H1 (cell line): ENCODE measurements around the gene KNDC1.

Source experiments
- EZH2 ChIP-seq: fragments of 200-600 bp; sonication (generic); IDR thresholded peaks from 2 replicates; pipeline ENCODE4 v1.7.1; 2012; ENCODE audit warnings: low read depth, mild to moderate bottlenecking, moderate library complexity, low read length, inconsistent platforms; ENCODE audit not compliant: severe bottlenecking
- JUND ChIP-seq: IDR thresholded peaks from 2 replicates; pipeline ENCODE4 v1.6.1; 2011; ENCODE audit warnings: mild to moderate bottlenecking, improper control_type of control experiment, low read length
- POLR2A ChIP-seq, 2 experiments: IDR thresholded peaks; 1 replicate in 1 of 2; 2 replicates in 1 of 2; pipeline ENCODE4 v1.6.1; 2011; ENCODE audit warnings: low read depth in 2 of 2, low read length in 2 of 2, mild to moderate bottlenecking in 2 of 2; ENCODE audit errors: control extremely low read depth in 1 of 2
- POLR2AphosphoS5 ChIP-seq: IDR thresholded peaks from 2 replicates; pipeline ENCODE4 v1.6.1; 2011; ENCODE audit warnings: low read depth, low read length
- RAD21 ChIP-seq, 2 experiments: IDR thresholded peaks in 1 of 2; conservative IDR thresholded peaks in 1 of 2; 2 replicates each; pipeline ENCODE4 v1.6.1; 2011; ENCODE audit warnings: low read depth in 2 of 2, low read length in 2 of 2, improper control_type of control experiment in 1 of 2, inconsistent platforms in 1 of 2, mild to moderate bottlenecking in 1 of 2, moderate library complexity in 1 of 2
- RBBP5 ChIP-seq: IDR thresholded peaks from 2 replicates; pipeline ENCODE4 v1.7.1; 2012; ENCODE audit warnings: low read depth, mild to moderate bottlenecking, inconsistent platforms, low read length, moderate library complexity, borderline replicate concordance
- SIN3A ChIP-seq, 2 experiments: IDR thresholded peaks in 1 of 2; conservative IDR thresholded peaks in 1 of 2; 2 replicates each; pipeline ENCODE4 v1.6.1; 2011 to 2012; ENCODE audit warnings: low read length in 2 of 2, improper control_type of control experiment in 1 of 2, low read depth in 1 of 2, mild to moderate bottlenecking in 1 of 2
- TF ChIP-seq, protein P1 (sequence below), 3 experiments: IDR thresholded peaks; 1 replicate in 2 of 3; 2 replicates in 1 of 3; pipeline versions ENCODE4 v1.5.1 to v1.6.1; 2011; ENCODE audit warnings: low read length in 3 of 3, mild to moderate bottlenecking in 3 of 3, inconsistent platforms in 2 of 3, low read depth in 1 of 3, moderate library complexity in 1 of 3; ENCODE audit not compliant: insufficient read depth in 1 of 3; ENCODE audit errors: control extremely low read depth in 1 of 3

DNA sequence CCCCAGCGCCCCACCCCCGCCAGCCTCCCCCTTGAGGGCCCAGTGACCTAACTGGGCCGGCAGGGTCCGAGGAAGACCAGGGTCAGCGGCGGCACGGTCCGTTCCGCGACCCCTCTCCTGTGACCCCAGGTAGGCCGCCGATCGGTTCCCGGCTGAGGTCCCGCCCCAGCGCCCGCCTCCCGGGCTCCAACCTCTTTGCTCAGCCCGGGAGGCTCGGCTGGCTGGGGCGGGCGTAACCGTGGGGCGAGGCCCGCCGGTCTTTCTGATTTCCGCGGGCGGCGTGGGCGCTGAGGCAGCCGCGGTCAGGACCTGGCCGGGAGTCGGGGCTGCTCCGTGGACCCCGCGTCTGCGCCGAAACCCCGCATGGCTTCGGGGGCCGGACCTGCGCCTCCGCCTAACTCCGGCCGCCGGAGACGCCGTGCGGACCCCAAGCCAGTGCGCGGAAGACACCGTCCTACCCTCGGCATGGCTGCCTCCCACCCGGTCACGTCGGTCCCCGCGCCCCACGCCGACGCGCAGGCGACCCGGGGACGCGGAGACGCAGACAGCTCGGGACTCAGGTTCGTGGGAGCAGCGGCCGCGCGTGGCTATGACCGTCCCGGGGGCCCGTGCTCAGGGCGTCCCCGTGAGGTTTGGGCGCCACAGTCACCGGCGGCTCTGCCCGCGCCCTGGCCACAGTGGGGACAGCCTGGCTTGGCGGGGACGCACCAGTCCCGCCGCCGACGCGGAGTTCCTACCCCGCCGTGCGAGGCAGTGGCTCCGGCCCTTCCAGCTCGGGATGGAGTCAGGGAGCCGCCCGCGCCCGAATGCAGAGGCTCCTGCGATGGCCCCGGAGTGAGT, 76.6 kb downstream of the KNDC1 start:
- TF ChIP-seq RAD21 (IDR thresholded peaks at IDR 0.05 in 1 of 2, conservative IDR thresholded peaks at IDR 0.05 in 1 of 2; ENCODE audit: low read depth in 2 of 2, low read length in 2 of 2): no peak
- TF ChIP-seq, protein P1, sequence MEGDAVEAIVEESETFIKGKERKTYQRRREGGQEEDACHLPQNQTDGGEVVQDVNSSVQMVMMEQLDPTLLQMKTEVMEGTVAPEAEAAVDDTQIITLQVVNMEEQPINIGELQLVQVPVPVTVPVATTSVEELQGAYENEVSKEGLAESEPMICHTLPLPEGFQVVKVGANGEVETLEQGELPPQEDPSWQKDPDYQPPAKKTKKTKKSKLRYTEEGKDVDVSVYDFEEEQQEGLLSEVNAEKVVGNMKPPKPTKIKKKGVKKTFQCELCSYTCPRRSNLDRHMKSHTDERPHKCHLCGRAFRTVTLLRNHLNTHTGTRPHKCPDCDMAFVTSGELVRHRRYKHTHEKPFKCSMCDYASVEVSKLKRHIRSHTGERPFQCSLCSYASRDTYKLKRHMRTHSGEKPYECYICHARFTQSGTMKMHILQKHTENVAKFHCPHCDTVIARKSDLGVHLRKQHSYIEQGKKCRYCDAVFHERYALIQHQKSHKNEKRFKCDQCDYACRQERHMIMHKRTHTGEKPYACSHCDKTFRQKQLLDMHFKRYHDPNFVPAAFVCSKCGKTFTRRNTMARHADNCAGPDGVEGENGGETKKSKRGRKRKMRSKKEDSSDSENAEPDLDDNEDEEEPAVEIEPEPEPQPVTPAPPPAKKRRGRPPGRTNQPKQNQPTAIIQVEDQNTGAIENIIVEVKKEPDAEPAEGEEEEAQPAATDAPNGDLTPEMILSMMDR (IDR thresholded peaks at IDR 0.05; ENCODE audit: control extremely low read depth in 1 of 3, insufficient read depth in 1 of 3, low read depth in 1 of 3, low read length in 3 of 3): no peak
- TF ChIP-seq RBBP5: no peak
- TF ChIP-seq EZH2: peak; percentile 94
- no peak for TF ChIP-seq POLR2AphosphoS5
- no peak for TF ChIP-seq SIN3A (conservative IDR thresholded peaks at IDR 0.05 in 1 of 2, IDR thresholded peaks at IDR 0.05 in 1 of 2; ENCODE audit: low read depth in 1 of 2, low read length in 2 of 2)
- TF ChIP-seq POLR2A (IDR thresholded peaks at IDR 0.05; ENCODE audit: control extremely low read depth in 1 of 2, low read depth in 2 of 2, low read length in 2 of 2): no peak
- no peak for TF ChIP-seq JUND
